Right cardiac atrium (tissue), 5 donors: Measurements from ENCODE around the gene ARRDC4. TPM values are rescaled to one million over a fixed set of nuclear protein-coding genes. Genes with fewer than 3 reads are reported as not detected.

ENCODE experiments used
- ATAC-seq, 2 donors: fragments of 200-7000 bp; cut with Tn5 transposase; one replicate each; pipeline versions ENCODE4 v1.8.0 to v1.9.1; 2020; ENCODE audit warnings: moderate library complexity in 2 of 2, mild to moderate bottlenecking in 1 of 2
- DNase-seq, 3 donors: peaks; one replicate each; pipeline ENCODE4 v3.0.0-alpha.2; 2020
- H3K27ac ChIP-seq: one replicate; pipeline ENCODE4 v1.5.1; 2013; ENCODE audit warnings: mild to moderate bottlenecking, low read length, control low read depth, moderate library complexity
- H3K27me3 ChIP-seq: one replicate; pipeline ENCODE4 v1.6.1; 2013; ENCODE audit not compliant: control insufficient read depth, insufficient read depth
- H3K4me1 ChIP-seq: one replicate; pipeline ENCODE4 v1.6.1; 2013; ENCODE audit warnings: low read length; ENCODE audit not compliant: control insufficient read depth, insufficient read depth
- H3K4me3 ChIP-seq: one replicate; pipeline ENCODE4 v1.5.1; 2013; ENCODE audit warnings: low read length, control low read depth
- H3K9me3 ChIP-seq: one replicate; pipeline ENCODE4 v1.6.1; 2013; ENCODE audit warnings: low read length; ENCODE audit not compliant: control insufficient read depth
- WGBS: extraction: QIAGEN DNeasy Blood & Tissue Kit; methylation state at CpG from one replicate; pipeline ENCODE4 v1.1.7; 2013; 5-methylcytosine and 5-hydroxymethylcytosine counted together
- intact Hi-C, 4 donors: fragments of 100-400 bp; cut with DNase I; formaldehyde crosslinking; loops; one replicate each; pipeline versions ENCODE4 v1.11.0 to v1.14.0; 2022 to 2023
- polyA plus RNA-seq: library from polyadenylated mRNA; stranded (reverse); fragments of 200-250 nt; gene quantifications from one replicate; pipeline ENCODE4 v1.2.3, GENCODE V29; 2013
- total RNA-seq, 4 donors: library from RNA; stranded (reverse); fragmentation: NEBNext Ultra II Directional; extraction: Animal tissue kit (Norgen Biotek cat#: 25700); gene quantifications; one replicate each; pipeline ENCODE4 v1.2.1, GENCODE V29; 2021
- donor health status: healthy with polysubstance abuse.
- donor health status: DM: no; HTN: yes; CAD: no.
- donor health status: DM: no; HTN: no; CAD: no.
- donor health status: DM: no; HTN: yes; CAD: no; lungs with severe emphysema.
- donor health status: DM: yes; HTN: yes; CAD: no.

Gene ARRDC4
- total and polyA plus RNA-seq, 5 donors: 21.8 to 26.6 (median 22.1) TPM

GRCh38 chr15:97966924-97967620 lies 6.6 kb downstream of the ARRDC4 start:
- 78% methylated on average over 6 of the region's 6 CpGs for WGBS

GRCh38 chr15:97967881-97968280 lies 7.4 kb downstream of the ARRDC4 start:
- no peaks in the 10 kb centered on the region for H3K27me3 ChIP-seq
- no peak for ATAC-seq
- H3K4me1 ChIP-seq: peaks cover 1% of the 10 kb centered on the region
- no peak for DNase-seq
- no peaks in the 10 kb centered on the region for H3K9me3 ChIP-seq
- intact Hi-C loops: no loop called here
- no peak overlapping the region for H3K27ac ChIP-seq
- no peak overlapping the region for H3K4me3 ChIP-seq
- 84% methylated on average over 2 of the region's 2 CpGs for WGBS

More at GRCh38 chr15:97966924-97967620, 6.6 kb downstream of the ARRDC4 start:
- H3K27ac ChIP-seq: no peak overlapping the region
- no peak for ATAC-seq
- H3K4me1 ChIP-seq: peaks cover 2% of the 10 kb centered on the region
- intact Hi-C loops: no loop called here
- no peak for DNase-seq
- H3K4me3 ChIP-seq: no peak overlapping the region
- no peaks in the 10 kb centered on the region for H3K9me3 ChIP-seq
- H3K27me3 ChIP-seq: no peaks in the 10 kb centered on the region

- ATAC-seq: no peak
- intact Hi-C loops: no loop called here
- WGBS: 63% methylated on average over 1 of the region's 1 CpG
Observed at GRCh38 chr15:97968380-97968779, 7.9 kb downstream of the ARRDC4 start.

GRCh38 chr15:97972366-97972765 lies 11.9 kb downstream of the ARRDC4 start:
- intact Hi-C loops: no loop called here
- H3K4me1 ChIP-seq: no peaks in the 10 kb centered on the region
- 37% methylated on average over 1 of the region's 1 CpG for WGBS
- H3K27me3 ChIP-seq: no peaks in the 10 kb centered on the region
- no peak overlapping the region for H3K27ac ChIP-seq
- ATAC-seq (no peak), DNase-seq (no peak)
- no peak overlapping the region for H3K4me3 ChIP-seq
- H3K9me3 ChIP-seq: no peaks in the 10 kb centered on the region

More at GRCh38 chr15:97968380-97968779, 7.9 kb downstream of the ARRDC4 start:
- no peak overlapping the region for H3K4me3 ChIP-seq
- no peaks in the 10 kb centered on the region for H3K4me1 ChIP-seq
- no peaks in the 10 kb centered on the region for H3K9me3 ChIP-seq
- DNase-seq: no peak
- H3K27ac ChIP-seq: no peak overlapping the region
- H3K27me3 ChIP-seq: no peaks in the 10 kb centered on the region

GRCh38 chr15:97976129-97976528 lies 15.6 kb downstream of the ARRDC4 start:
- Histone ChIP-seq H3K4me3 (no peak overlapping the region), H3K9me3 (no peaks in the 10 kb centered on the region), H3K27me3 (no peaks in the 10 kb centered on the region), H3K4me1 (no peaks in the 10 kb centered on the region), H3K27ac (no peak overlapping the region)
- ATAC-seq: no peak
- intact Hi-C loops: no loop called here
- 88% methylated on average over 8 of the region's 8 CpGs for WGBS
- DNase-seq: no peak

- WGBS: 79% methylated on average over 10 of the region's 10 CpGs
Observed at GRCh38 chr15:97976766-97977503, 16.4 kb downstream of the ARRDC4 start.

GRCh38 chr15:97977734-97978133 lies 17.2 kb downstream of the ARRDC4 start:
- H3K9me3 ChIP-seq: no peaks in the 10 kb centered on the region
- ATAC-seq: no peak
- H3K4me3 ChIP-seq: no peak overlapping the region
- H3K4me1 ChIP-seq: no peaks in the 10 kb centered on the region
- no peak for DNase-seq
- no peak overlapping the region for H3K27ac ChIP-seq
- WGBS: 77% methylated on average over 8 of the region's 8 CpGs
- intact Hi-C loops: no loop called here
- H3K27me3 ChIP-seq: no peaks in the 10 kb centered on the region

More at GRCh38 chr15:97976766-97977503, 16.4 kb downstream of the ARRDC4 start:
- Histone ChIP-seq H3K9me3 (no peaks in the 10 kb centered on the region), H3K4me3 (no peak overlapping the region), H3K27ac (no peak overlapping the region), H3K27me3 (no peaks in the 10 kb centered on the region), H3K4me1 (no peaks in the 10 kb centered on the region)
- DNase-seq (no peak), ATAC-seq (no peak)
- intact Hi-C loops: no loop called here

- Histone ChIP-seq H3K27ac (no peak overlapping the region), H3K9me3 (no peaks in the 10 kb centered on the region), H3K4me3 (no peak overlapping the region), H3K4me1 (no peaks in the 10 kb centered on the region), H3K27me3 (no peaks in the 10 kb centered on the region)
- ATAC-seq (peak; percentile 31 to 76), DNase-seq (no peak)
- 43% methylated on average over 4 of the region's 4 CpGs for WGBS
- intact Hi-C loops: no loop called here
Observed at GRCh38 chr15:97978401-97979139, 18.1 kb downstream of the ARRDC4 start.

GRCh38 chr15:97979140-97979520 lies 18.6 kb downstream of the ARRDC4 start:
- H3K9me3 ChIP-seq: no peaks in the 10 kb centered on the region
- ATAC-seq (no peak), DNase-seq (no peak)
- intact Hi-C loops: no loop called here
- H3K4me1 ChIP-seq: no peaks in the 10 kb centered on the region
- no peaks in the 10 kb centered on the region for H3K27me3 ChIP-seq
- no peak overlapping the region for H3K4me3 ChIP-seq
- 86% methylated on average over 2 of the region's 2 CpGs for WGBS
- no peak overlapping the region for H3K27ac ChIP-seq

- Histone ChIP-seq H3K4me1 (no peaks in the 10 kb centered on the region), H3K27me3 (no peaks in the 10 kb centered on the region), H3K4me3 (no peak overlapping the region), H3K27ac (no peak overlapping the region), H3K9me3 (no peaks in the 10 kb centered on the region)
- DNase-seq (no peak), ATAC-seq (no peak)
- 77% methylated on average over 3 of the region's 3 CpGs for WGBS
- intact Hi-C loops: no loop called here
Observed at GRCh38 chr15:97981058-97981457, 20.6 kb downstream of the ARRDC4 start.

- Histone ChIP-seq H3K4me1 (no peaks in the 10 kb centered on the region), H3K27me3 (no peaks in the 10 kb centered on the region), H3K4me3 (no peak overlapping the region), H3K27ac (no peak overlapping the region), H3K9me3 (peaks cover under 1% of the 10 kb centered on the region)
- ATAC-seq (no peak), DNase-seq (no peak)
- WGBS: 69% methylated on average over 1 of the region's 1 CpG
- intact Hi-C loops: no loop called here
Observed at GRCh38 chr15:97981758-97982157, 21.3 kb downstream of the ARRDC4 start.
